Type B pancreatic cell (in vitro differentiated cells): Measurements from ENCODE around the gene CCDC183. TPM values are rescaled to one million over a fixed set of nuclear protein-coding genes. Genes with fewer than 3 reads are reported as not detected.

ENCODE experiments used
- DNase-seq: peaks from one replicate; pipeline ENCODE4 v3.0.0; 2021; ENCODE audit warnings: mixed read lengths; ENCODE audit not compliant: unreplicated experiment; ENCODE audit errors: extremely low spot score
- H3K27ac Mint-ChIP-seq: 2 replicates; pipeline ENCODE4 v1.8.0; 2021; ENCODE audit warnings: mild to moderate bottlenecking, mixed read lengths
- H3K27me3 Mint-ChIP-seq: 2 replicates; pipeline ENCODE4 v1.8.0; 2021; ENCODE audit warnings: mixed read lengths
- H3K36me3 Mint-ChIP-seq: 2 replicates; pipeline ENCODE4 v1.8.0; 2021; ENCODE audit warnings: mixed read lengths
- H3K4me1 Mint-ChIP-seq: one replicate; pipeline ENCODE4 v1.8.0; 2021; ENCODE audit warnings: mixed read lengths; ENCODE audit not compliant: unreplicated experiment
- H3K4me3 Mint-ChIP-seq: 2 replicates; pipeline ENCODE4 v1.8.0; 2021; ENCODE audit warnings: mild to moderate bottlenecking, mixed read lengths
- H3K9me3 Mint-ChIP-seq: 2 replicates; pipeline ENCODE4 v1.8.0; 2021; ENCODE audit warnings: mixed read lengths
- total RNA-seq: library from RNA; stranded (reverse); gene quantifications from 2 replicates; pipeline ENCODE4 v1.2.1, GENCODE V29; 2021; ENCODE audit warnings: low replicate concordance
- TF ChIP-seq, protein P1 (sequence below): fragments of 200-600 bp; sonication (generic); conservative IDR thresholded peaks from 2 replicates; pipeline ENCODE4 v1.5.0; 2021; ENCODE audit warnings: antibody characterized with exemption, mild to moderate bottlenecking

Gene CCDC183
- total RNA-seq, 1 donor from 2014 or later, result 2.9 TPM

DNA sequence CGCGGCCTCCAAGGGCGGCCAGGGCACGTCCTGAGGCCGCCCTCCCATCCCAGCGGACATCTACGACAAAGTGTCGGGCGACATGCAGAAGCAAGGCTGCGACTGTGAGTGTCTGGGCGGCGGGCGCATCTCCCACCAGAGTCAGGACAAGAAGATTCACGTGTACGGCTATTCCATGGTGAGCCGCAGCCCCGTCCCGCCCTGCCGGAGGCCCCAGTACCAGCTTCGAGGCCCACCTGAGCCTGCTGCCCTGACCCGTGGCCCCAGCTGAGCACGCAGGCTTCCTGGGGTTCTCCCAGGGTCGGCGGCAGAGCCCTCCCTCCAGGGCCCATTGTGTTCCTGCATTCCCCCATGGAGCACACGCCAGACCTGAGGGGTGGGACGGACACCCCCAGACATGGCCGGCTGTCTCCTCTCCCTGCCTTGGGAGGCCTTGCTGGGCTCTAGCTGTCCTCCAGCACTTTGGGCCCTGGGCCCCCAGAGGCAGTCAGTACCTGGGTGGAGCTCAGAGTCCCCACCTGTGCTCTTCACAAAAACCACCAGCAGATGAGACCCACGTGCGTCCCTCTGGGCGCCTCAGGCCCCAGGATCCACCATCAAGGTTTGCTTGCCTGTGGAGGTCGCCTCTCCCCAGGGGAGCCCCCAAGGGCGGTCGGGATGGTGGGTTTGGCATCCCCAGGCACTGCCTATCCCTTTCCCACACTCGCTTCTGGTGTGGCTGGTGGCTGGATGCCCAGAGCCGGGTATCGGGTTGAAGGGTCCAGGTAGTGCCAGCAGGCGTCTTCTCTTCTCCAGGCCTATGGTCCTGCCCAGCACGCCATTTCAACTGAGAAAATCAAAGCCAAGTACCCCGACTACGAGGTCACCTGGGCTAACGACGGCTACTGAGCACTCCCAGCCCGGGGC, 54.1 kb downstream of the CCDC183 start:
- no peak for DNase-seq
- Mint-ChIP-seq H3K27ac (peak overlapping the region; percentile 56), H3K27me3 (peaks cover 13% of the 10 kb centered on the region), H3K9me3 (no peaks in the 10 kb centered on the region), H3K4me1 (no peaks in the 10 kb centered on the region), H3K36me3 (no peaks in the 10 kb centered on the region), H3K4me3 (peak overlapping the region; percentile 94)
- TF ChIP-seq, protein P1, sequence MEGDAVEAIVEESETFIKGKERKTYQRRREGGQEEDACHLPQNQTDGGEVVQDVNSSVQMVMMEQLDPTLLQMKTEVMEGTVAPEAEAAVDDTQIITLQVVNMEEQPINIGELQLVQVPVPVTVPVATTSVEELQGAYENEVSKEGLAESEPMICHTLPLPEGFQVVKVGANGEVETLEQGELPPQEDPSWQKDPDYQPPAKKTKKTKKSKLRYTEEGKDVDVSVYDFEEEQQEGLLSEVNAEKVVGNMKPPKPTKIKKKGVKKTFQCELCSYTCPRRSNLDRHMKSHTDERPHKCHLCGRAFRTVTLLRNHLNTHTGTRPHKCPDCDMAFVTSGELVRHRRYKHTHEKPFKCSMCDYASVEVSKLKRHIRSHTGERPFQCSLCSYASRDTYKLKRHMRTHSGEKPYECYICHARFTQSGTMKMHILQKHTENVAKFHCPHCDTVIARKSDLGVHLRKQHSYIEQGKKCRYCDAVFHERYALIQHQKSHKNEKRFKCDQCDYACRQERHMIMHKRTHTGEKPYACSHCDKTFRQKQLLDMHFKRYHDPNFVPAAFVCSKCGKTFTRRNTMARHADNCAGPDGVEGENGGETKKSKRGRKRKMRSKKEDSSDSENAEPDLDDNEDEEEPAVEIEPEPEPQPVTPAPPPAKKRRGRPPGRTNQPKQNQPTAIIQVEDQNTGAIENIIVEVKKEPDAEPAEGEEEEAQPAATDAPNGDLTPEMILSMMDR, result no peak

DNA sequence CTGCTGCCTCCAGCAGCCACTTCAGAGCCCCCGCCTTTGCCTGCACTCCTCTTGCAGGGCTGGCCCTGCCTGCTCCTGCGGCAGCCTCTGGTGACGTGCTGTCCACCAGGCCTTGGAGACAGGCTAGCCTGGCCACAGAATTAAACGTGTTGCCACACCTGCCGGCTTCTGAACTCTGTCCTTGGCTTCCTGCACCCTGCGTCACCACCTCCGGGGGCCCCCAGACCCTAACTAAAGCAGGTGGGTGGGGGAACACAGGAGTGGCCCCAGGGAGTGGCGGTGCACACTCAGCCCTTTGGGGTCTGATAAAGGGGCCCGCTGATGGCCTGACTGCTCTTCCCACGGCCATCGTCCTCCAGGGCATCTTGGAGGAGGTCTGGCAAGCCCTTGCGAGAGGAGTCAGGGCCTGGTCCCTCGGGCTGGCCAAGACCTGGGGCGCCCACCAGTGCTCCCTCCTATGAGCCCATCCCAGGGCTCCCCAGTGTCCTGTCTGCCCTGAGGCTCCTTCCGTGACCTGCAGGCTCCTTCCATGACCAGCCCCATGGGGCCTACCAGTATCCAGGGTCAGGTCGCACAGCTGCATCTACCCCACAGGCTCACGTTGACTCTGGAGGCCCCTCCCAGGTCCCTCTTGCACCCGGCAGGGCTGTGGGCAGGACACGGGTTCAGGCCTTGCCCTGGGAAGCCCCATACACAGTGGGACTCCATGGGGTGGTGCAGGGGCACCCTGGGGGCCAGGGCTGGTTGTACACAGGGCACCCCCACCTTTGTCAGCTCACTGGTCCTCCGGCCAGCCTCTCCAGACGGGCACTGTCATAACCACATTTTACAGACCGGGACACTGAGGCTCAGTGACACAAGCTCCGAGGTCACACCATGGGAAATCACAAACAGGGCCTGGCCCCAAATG, 55.0 kb downstream of the CCDC183 start:
- Mint-ChIP-seq H3K27me3 (peaks cover 13% of the 10 kb centered on the region), H3K36me3 (no peaks in the 10 kb centered on the region), H3K9me3 (no peaks in the 10 kb centered on the region), H3K4me1 (no peaks in the 10 kb centered on the region), H3K4me3 (peak overlapping the region; percentile 94), H3K27ac (no peak overlapping the region)
- no peak for DNase-seq
- TF ChIP-seq, protein P1, result no peak

DNA sequence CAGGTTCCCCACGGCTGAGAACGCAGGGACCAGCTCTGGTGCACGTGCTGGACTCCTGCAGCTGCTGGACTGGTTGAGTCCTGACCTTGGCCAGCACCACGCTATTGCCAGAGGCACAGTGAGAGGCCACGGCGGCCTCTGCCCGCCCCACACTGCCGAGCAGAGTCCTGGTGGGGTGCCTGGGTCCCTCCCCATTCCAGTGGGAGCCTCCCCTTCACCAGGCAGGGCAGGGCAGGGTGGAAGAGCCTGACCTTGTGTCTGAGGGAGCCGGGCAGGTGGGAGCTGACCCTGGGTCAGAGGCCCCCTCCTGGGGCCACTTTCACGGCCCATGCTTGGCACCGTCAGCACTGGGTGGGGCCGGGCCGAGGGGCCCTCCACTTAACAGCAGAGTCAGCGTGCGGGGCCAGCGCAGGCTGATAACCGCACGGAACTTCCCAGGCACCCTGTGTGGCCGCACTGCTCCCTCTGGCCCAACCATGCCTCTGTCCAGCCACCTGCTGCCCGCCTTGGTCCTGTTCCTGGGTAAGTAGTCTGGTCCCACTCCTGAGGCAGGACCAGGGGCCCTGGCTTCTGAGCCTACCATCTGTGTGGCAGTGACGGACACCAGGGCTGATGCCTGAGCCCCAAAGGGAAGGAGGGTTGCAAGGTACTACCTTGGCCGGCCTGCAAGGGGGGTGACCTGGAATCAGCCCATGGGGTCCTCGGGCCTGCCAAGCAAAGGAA, 56.0 kb downstream of the CCDC183 start, which contains the start of gene MAMDC4:
Gene MAMDC4, plus strand, starts transcription at position 406 of the 723 bp plus-strand sequence. Its CDS starts 71 bp downstream, at position 477.
- DNase-seq, result no peak
- Mint-ChIP-seq H3K4me3 (peak within 1 kb of the TSS; percentile 55), H3K9me3 (no peaks in the 10 kb centered on the region), H3K27me3 (peaks cover 8% of the 10 kb centered on the region), H3K4me1 (no peaks in the 10 kb centered on the region), H3K36me3 (no peaks in the 10 kb centered on the region), H3K27ac (no peak within 1 kb of the TSS)
- TF ChIP-seq, protein P1, result no peak

DNA sequence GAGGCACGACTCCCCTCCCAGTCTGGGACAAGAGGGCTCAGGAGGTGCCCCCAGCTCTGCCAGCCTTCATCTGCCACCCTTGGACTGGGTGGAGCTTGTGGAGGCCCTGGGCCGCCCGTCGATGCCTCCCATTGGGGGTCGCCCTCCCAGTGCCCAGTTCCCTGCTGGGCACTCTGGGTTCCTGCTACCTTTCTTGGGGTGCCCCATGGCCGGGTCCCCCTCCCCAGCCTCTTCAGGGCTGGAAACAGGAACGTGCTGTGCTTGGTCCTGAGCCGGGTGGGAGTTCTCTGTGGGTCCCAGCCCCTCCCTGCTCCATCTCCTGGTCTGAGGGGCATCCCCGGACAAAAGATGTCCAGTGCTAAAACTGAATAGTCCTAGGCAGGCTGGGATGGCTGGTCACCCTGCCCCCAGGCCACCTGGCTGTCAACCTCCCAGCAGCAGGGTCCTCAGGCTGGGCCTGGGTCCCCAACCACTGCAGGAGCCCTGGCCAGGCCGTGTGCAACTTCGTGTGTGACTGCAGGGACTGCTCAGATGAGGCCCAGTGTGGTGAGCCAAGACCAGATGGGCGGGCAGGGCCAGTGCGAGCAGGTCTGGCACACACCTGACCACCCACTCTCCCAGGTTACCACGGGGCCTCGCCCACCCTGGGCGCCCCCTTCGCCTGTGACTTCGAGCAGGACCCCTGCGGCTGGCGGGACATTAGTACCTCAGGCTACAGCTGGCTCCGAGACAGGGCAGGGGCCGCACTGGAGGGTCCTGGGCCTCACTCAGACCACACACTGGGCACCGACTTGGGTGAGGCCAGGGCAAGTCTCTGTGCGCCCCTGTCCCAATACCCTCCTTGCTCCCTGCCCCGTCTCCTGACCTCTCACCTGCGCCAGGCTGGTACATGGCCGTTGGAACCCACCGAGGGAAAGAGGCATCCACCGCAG, 56.8 kb downstream of the CCDC183 start:
- Mint-ChIP-seq H3K4me3 (no peak overlapping the region), H3K9me3 (no peaks in the 10 kb centered on the region), H3K27ac (no peak overlapping the region), H3K36me3 (no peaks in the 10 kb centered on the region), H3K27me3 (peaks cover 3% of the 10 kb centered on the region), H3K4me1 (no peaks in the 10 kb centered on the region)
- TF ChIP-seq, protein P1, result no peak
- DNase-seq, result no peak
